A549 (cell line): ENCODE measurements around the gene PIF1. TPM values are rescaled to one million over a fixed set of nuclear protein-coding genes. Genes with fewer than 3 reads are reported as not detected.

Experiments used
- ATAC-seq, 2 experiments: fragments of 200-7000 bp in 1 of 2; fragments of >200 bp in 1 of 2; cut with Nextera tagmentation in 1 of 2; cut with Tn5 transposase in 1 of 2; 3 replicates each; pipeline versions ENCODE4 v1.8.0 to v1.9.1; 2018 to 2020; ENCODE audit warnings: mild to moderate bottlenecking in 1 of 2, moderate library complexity in 1 of 2
- CTCF ChIA-PET: fragments of 300-600 bp; sonication (Branson Sonifier 250); formaldehyde crosslinking; extraction: SDS; loops from one replicate; lab custom pipeline; 2021; ENCODE audit warnings: antibody characterized with exemption, inconsistent platforms; lab: Yijun Ruan, JAX
- POLR2A ChIA-PET: fragments of 350-600 bp; formaldehyde crosslinking; extraction: SDS; loops from one replicate; lab custom pipeline; 2021; ENCODE audit warnings: antibody characterized with exemption, inconsistent platforms; lab: Yijun Ruan, JAX
- DNase-seq, 2 experiments: peaks; one replicate each; pipeline versions ENCODE4 v3.0.0 to v3.0.0-alpha.2; 2011 to 2016; ENCODE audit warnings: low read depth in 1 of 2, low spot score in 1 of 2
- FAIRE-seq: peaks from 2 replicates; lab custom pipeline; 2011; peaks lifted over from hg19 to GRCh38; lab: Jason Lieb, UNC
- H3K27ac ChIP-seq, 2 experiments: fragments of >200 bp; sonication (Bioruptor Twin); formaldehyde crosslinking; 3 replicates each; pipeline ENCODE4 v1.5.1; 2016 to 2017
- H3K4me1 ChIP-seq: fragments of >200 bp; sonication (Bioruptor Twin); formaldehyde crosslinking; 3 replicates; pipeline ENCODE4 v1.6.1; 2016
- H3K4me2 ChIP-seq: fragments of >200 bp; sonication (Bioruptor Twin); formaldehyde crosslinking; 3 replicates; pipeline ENCODE4 v1.6.1; 2016
- H3K4me3 ChIP-seq: fragments of >200 bp; sonication (Bioruptor Twin); formaldehyde crosslinking; 3 replicates; pipeline ENCODE4 v1.5.1; 2016
- H3K9me3 ChIP-seq: fragments of >200 bp; sonication (Bioruptor Twin); formaldehyde crosslinking; 3 replicates; pipeline ENCODE4 v1.6.1; 2016
- BHLHE40 ChIP-seq: IDR thresholded peaks from 2 replicates; pipeline ENCODE4 v1.6.1; 2012; ENCODE audit warnings: low read depth, low read length, inconsistent platforms
- CEBPB ChIP-seq, 2 experiments: fragments of >200 bp in 1 of 2; sonication (Bioruptor Twin) in 1 of 2; formaldehyde crosslinking in 1 of 2; IDR thresholded peaks; 2 replicates each; pipeline ENCODE4 v1.6.1; 2012 to 2016
- CHD4 ChIP-seq: fragments of 200-600 bp; sonication (generic); IDR thresholded peaks from 2 replicates; pipeline ENCODE4 v1.6.1; 2016; ENCODE audit warnings: antibody characterized with exemption, mild to moderate bottlenecking, borderline replicate concordance
- EP300 ChIP-seq, 2 experiments: fragments of >200 bp; sonication (Bioruptor Twin); formaldehyde crosslinking; IDR thresholded peaks; 2 replicates in 1 of 2; 3 replicates in 1 of 2; pipeline ENCODE4 v1.6.1; 2016 to 2017
- FOXS1 ChIP-seq: fragments of 250-450 bp; sonication (Bioruptor Pico); IDR thresholded peaks from 2 replicates; pipeline ENCODE4 v1.5.0; 2020; ENCODE audit warnings: mild to moderate bottlenecking, moderate library complexity
- HDAC2 ChIP-seq: fragments of 200-600 bp; sonication (generic); IDR thresholded peaks from 2 replicates; pipeline ENCODE4 v1.6.1; 2016
- KDM1A ChIP-seq: fragments of 200-600 bp; sonication (generic); IDR thresholded peaks from 2 replicates; pipeline ENCODE4 v1.6.1; 2016; ENCODE audit warnings: low read depth, mild to moderate bottlenecking
- KDM5A ChIP-seq: fragments of 200-600 bp; sonication (generic); IDR thresholded peaks from 2 replicates; pipeline ENCODE4 v1.6.1; 2016; ENCODE audit warnings: antibody characterized with exemption, mild to moderate bottlenecking
- NFE2L2 ChIP-seq: fragments of 150-350 bp; conservative IDR thresholded peaks from 2 replicates; pipeline ENCODE4 v1.6.1; 2014; ENCODE audit warnings: low read length
- NPAS2 ChIP-seq: fragments of 250-450 bp; sonication (Bioruptor Pico); IDR thresholded peaks from 2 replicates; pipeline ENCODE4 v1.8.0; 2022; ENCODE audit warnings: mild to moderate bottlenecking, moderate library complexity, borderline replicate concordance
- NR3C1 ChIP-seq: fragments of >200 bp; sonication (Bioruptor Twin); formaldehyde crosslinking; IDR thresholded peaks from 3 replicates; pipeline ENCODE4 v1.6.1; 2017
- PHF8 ChIP-seq: fragments of 200-600 bp; sonication (generic); IDR thresholded peaks from 2 replicates; pipeline ENCODE4 v1.6.1; 2016; ENCODE audit warnings: low read depth, mild to moderate bottlenecking, antibody characterized with exemption, moderate library complexity, borderline replicate concordance
- POLR2AphosphoS2 ChIP-seq: conservative IDR thresholded peaks from 2 replicates; pipeline ENCODE4 v1.6.1; 2012; ENCODE audit warnings: low read length, improper control_type of control experiment, inconsistent platforms
- RAD21 ChIP-seq, 2 experiments: fragments of >200 bp in 1 of 2; sonication (Bioruptor Twin) in 1 of 2; formaldehyde crosslinking in 1 of 2; IDR thresholded peaks in 1 of 2; conservative IDR thresholded peaks in 1 of 2; 2 replicates in 1 of 2; 3 replicates in 1 of 2; pipeline ENCODE4 v1.6.1; 2012 to 2018; ENCODE audit warnings: inconsistent platforms in 1 of 2
- RARB ChIP-seq: fragments of 250-450 bp; sonication (Bioruptor Pico); IDR thresholded peaks from 2 replicates; pipeline ENCODE4 v1.8.0; 2021; ENCODE audit warnings: mild to moderate bottlenecking, moderate library complexity
- TP53 ChIP-seq: fragments of 250-450 bp; sonication (Bioruptor Pico); IDR thresholded peaks from 2 replicates; pipeline ENCODE4 v1.5.0; 2021; ENCODE audit warnings: mild to moderate bottlenecking, moderate library complexity
- ZC3H11A ChIP-seq: fragments of 450-650 bp; IDR thresholded peaks from 2 replicates; pipeline ENCODE4 v1.6.1; 2014; ENCODE audit warnings: antibody characterized with exemption, mild to moderate bottlenecking
- WGBS: methylation state at CpG from one replicate; pipeline ENCODE4 v1.1.6; 2017; ENCODE audit errors: missing lambda C conversion rate; 5-methylcytosine and 5-hydroxymethylcytosine counted together
- polyA plus RNA-seq, 4 experiments: library from polyadenylated mRNA; depleted of rRNA in 3 of 4; stranded (reverse); fragments of >200 nt; fragmentation: RNase III in 1 of 4; extraction: RNeasy Plus Mini Kit Qiagen cat#74134 plus additional on column Dnase treatment in 1 of 4; gene quantifications; 2 replicates in 3 of 4; 3 replicates in 1 of 4; pipeline ENCODE4 v1.2.3, GENCODE V29; 2011 to 2017
- TF ChIP-seq, protein P1 (sequence below): fragments of >200 bp; sonication (Bioruptor Twin); formaldehyde crosslinking; IDR thresholded peaks from 2 replicates; pipeline ENCODE4 v1.6.1; 2016
- TF ChIP-seq, protein P2 (sequence below): fragments of 250-450 bp; sonication (Bioruptor Pico); IDR thresholded peaks from 2 replicates; pipeline ENCODE4 v1.5.0; 2021; ENCODE audit warnings: mild to moderate bottlenecking, moderate library complexity, borderline replicate concordance
- TF ChIP-seq, protein P3 (sequence below): IDR thresholded peaks from 2 replicates; pipeline ENCODE4 v1.6.1; 2012

Gene PIF1
- polyA plus RNA-seq, 2 of the 4 experiments (the other 2 are of a cell fraction), result 8.5 to 24.9 TPM

DNA sequence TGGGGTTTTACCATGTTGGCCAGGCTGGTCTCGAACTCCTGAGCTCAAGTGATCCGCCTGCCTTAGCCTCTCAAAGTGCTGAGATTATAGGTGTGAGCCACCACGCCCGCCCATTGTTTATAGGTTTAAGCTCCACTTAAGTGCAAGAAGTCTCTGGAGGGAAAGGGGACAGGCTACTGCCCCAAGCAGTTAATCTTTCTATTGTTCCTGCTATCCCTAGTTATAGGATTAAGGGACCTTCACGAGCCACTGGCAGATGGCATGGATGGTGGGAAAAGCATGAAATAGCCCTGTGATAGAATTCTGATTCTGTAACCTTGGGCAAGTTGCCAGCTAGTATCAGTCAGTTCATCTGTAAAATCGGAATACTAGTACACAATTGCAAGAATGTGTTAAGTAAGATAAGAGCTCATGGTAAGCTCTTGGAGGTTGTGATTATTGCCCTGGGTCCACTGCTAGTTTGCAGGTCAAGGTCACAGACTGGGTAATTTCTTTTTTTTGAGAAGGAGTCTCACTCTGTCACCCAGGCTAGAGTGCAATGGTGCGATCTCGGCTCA lies 44.8 kb downstream of the PIF1 start (continued):
- TF ChIP-seq POLR2AphosphoS2 (no peak), FOXS1 (CRISPR knock-in tag) (no peak)
- TF ChIP-seq, protein P1, sequence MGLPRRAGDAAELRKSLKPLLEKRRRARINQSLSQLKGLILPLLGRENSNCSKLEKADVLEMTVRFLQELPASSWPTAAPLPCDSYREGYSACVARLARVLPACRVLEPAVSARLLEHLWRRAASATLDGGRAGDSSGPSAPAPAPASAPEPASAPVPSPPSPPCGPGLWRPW, result no peak
- TF ChIP-seq, all 56 proteins: peak for 0

DNA sequence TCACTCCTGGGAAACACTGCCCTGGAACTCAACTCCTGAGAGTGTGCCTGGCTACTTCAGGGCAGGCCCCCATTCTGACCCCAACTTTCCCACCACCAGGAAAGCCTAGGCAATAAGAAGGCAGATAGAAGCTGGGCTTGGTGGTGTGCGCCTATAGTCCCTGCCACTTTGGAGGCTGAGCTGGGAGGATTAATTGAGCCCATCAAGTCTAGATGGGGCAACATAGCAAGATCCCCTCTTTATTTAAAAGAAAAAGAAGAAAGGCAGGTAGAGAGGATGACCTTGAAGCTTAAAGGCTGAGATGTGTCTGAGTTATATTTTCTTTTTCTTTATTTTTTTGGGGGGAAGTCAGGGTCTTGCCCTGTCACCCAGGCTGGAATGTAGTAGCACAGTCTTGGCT lies 45.8 kb downstream of the PIF1 start:
- DNase-seq, result no peak
- no peak for ATAC-seq
- CTCF ChIA-PET, result interaction anchor here (0.6 to 7.7 kb wide), 5 partner anchors 29 to 644 kb away, joined by 3 to 74 read pairs (median 3); no protein-coding TSS in a partner anchor
- Histone ChIP-seq H3K9me3 (no peaks in the 10 kb centered on the region), H3K4me1 (peaks cover 6% of the 10 kb centered on the region), H3K27ac (no peak overlapping the region), H3K4me2 (no peak overlapping the region), H3K4me3 (no peak overlapping the region)
- no peak for FAIRE-seq
- WGBS, result 93% methylated on average over 1 of the region's 1 CpG
- TF ChIP-seq PHF8, result no peak
- TF ChIP-seq, protein P2, sequence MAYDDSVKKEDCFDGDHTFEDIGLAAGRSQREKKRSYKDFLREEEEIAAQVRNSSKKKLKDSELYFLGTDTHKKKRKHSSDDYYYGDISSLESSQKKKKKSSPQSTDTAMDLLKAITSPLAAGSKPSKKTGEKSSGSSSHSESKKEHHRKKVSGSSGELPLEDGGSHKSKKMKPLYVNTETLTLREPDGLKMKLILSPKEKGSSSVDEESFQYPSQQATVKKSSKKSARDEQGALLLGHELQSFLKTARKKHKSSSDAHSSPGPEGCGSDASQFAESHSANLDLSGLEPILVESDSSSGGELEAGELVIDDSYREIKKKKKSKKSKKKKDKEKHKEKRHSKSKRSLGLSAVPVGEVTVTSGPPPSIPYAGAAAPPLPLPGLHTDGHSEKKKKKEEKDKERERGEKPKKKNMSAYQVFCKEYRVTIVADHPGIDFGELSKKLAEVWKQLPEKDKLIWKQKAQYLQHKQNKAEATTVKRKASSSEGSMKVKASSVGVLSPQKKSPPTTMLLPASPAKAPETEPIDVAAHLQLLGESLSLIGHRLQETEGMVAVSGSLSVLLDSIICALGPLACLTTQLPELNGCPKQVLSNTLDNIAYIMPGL (CRISPR knock-in tag), result no peak
- TF ChIP-seq, protein P3, sequence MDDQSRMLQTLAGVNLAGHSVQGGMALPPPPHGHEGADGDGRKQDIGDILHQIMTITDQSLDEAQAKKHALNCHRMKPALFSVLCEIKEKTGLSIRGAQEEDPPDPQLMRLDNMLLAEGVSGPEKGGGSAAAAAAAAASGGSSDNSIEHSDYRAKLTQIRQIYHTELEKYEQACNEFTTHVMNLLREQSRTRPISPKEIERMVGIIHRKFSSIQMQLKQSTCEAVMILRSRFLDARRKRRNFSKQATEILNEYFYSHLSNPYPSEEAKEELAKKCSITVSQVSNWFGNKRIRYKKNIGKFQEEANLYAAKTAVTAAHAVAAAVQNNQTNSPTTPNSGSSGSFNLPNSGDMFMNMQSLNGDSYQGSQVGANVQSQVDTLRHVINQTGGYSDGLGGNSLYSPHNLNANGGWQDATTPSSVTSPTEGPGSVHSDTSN, result no peak
- no peak for TF ChIP-seq HDAC2
- no peak for TF ChIP-seq NPAS2 (CRISPR knock-in tag)
- TF ChIP-seq CHD4, result no peak
- POLR2A ChIA-PET, result no interaction called here

DNA sequence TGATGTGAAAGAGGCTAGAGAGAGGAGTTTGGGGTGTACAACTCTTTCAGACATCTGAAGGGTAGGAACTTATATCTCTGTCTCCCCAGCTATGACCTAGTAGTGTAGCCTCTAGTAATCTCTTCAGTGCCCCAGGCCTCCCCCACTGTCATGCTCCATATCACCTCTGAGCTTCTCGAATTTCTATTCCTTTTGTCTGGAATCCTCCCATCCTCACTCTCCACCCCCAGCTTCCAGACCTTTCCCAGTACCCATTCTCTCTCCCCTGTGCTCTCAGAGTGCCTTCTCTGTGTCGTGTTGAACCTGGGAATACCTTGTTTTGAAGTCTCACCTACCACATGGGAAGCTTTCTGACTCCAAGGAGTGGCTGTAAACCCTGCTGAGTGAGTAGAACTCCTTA lies 46.4 kb downstream of the PIF1 start:
- H3K9me3 ChIP-seq, result no peaks in the 10 kb centered on the region
- ChIA-PET POLR2A (interaction anchor here (1.7 kb wide), 1 partner anchor 47 kb away, joined by 5 read pairs; the partner anchor contains the start of gene PIF1), CTCF (interaction anchor here (0.6 to 7.7 kb wide), 5 partner anchors 10 to 643 kb away, joined by 3 to 74 read pairs (median 4); no protein-coding TSS in a partner anchor)
- ATAC-seq, result no peak
- peaks cover 10% of the 10 kb centered on the region for H3K4me1 ChIP-seq
- no peak overlapping the region for H3K4me3 ChIP-seq
- no peak for TF ChIP-seq RAD21 (conservative IDR thresholded peaks at IDR 0.05 in 1 of 2, IDR thresholded peaks at IDR 0.05 in 1 of 2)
- TF ChIP-seq, protein P1, result no peak
- TF ChIP-seq NR3C1, result no peak
- no peak for TF ChIP-seq BHLHE40
- TF ChIP-seq, all 56 proteins: peak for 0
- Histone ChIP-seq H3K4me2 (no peak overlapping the region), H3K27ac (no peak overlapping the region)
- FAIRE-seq (no peak), DNase-seq (no peak)
- WGBS, result 46% methylated on average over 2 of the region's 2 CpGs

DNA sequence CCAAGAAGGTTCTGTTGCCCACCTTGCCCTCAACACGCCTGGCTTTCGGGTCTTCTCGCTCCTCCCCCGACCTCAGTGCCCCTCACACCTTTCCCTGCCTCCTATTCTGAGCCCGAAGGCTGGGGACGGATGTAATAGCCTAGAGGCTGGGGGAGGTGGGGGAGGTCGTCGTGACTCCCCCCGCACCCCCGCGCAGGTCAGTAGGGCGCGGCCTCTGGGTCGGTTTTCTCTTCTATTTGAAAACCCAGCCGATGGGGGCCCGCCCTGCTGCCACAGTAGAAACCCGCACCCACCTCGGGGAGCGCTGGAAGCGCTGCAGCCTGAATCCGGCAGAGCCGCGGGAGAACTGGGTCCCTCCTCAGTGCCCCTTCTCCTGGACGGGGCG lies 49.1 kb downstream of the PIF1 start:
- no peak for ATAC-seq
- no peak for DNase-seq
- peak overlapping the region; percentile 100 for H3K4me2 ChIP-seq
- peak overlapping the region; percentile 71; the same call in 2 of the 3 replicates for H3K4me3 ChIP-seq
- 84% methylated on average over 20 of the region's 25 CpGs for WGBS
- ChIA-PET CTCF (interaction anchor here (1.4 kb wide), 1 partner anchor 45 kb away, joined by 5 read pairs; no protein-coding TSS in a partner anchor), POLR2A (no interaction called here)
- TF ChIP-seq RARB (CRISPR knock-in tag), result no peak
- TF ChIP-seq NFE2L2, result no peak
- no peak for TF ChIP-seq ZC3H11A
- TF ChIP-seq KDM5A, result no peak
- TF ChIP-seq TP53, result no peak
- no peak for TF ChIP-seq KDM1A
- no peak for TF ChIP-seq CEBPB (IDR thresholded peaks at IDR 0.05)
- TF ChIP-seq EP300 (IDR thresholded peaks at IDR 0.05), result no peak
- TF ChIP-seq BHLHE40, result no peak
- no peak for TF ChIP-seq FOXS1 (CRISPR knock-in tag)
- H3K27ac ChIP-seq, result peak overlapping the region; percentile 92 to 93; a peak in 4 of 6 replicates
- H3K4me1 ChIP-seq, result peaks cover 11% of the 10 kb centered on the region
- no peak for FAIRE-seq
- H3K9me3 ChIP-seq, result no peaks in the 10 kb centered on the region
